WI38 (cell line): ENCODE data around the gene ST8SIA2.

Source experiments
- H3K4me3 ChIP-seq: 2 replicates; pipeline ENCODE4 v1.5.1; 2011; ENCODE audit warnings: low read depth, mild to moderate bottlenecking, control low read depth, low read length
- CTCF ChIP-seq: IDR thresholded peaks from 2 replicates; pipeline ENCODE4 v1.5.1; 2012; ENCODE audit warnings: low read depth, mild to moderate bottlenecking, control low read depth, low read length

The ST8SIA2 gene

DNA sequence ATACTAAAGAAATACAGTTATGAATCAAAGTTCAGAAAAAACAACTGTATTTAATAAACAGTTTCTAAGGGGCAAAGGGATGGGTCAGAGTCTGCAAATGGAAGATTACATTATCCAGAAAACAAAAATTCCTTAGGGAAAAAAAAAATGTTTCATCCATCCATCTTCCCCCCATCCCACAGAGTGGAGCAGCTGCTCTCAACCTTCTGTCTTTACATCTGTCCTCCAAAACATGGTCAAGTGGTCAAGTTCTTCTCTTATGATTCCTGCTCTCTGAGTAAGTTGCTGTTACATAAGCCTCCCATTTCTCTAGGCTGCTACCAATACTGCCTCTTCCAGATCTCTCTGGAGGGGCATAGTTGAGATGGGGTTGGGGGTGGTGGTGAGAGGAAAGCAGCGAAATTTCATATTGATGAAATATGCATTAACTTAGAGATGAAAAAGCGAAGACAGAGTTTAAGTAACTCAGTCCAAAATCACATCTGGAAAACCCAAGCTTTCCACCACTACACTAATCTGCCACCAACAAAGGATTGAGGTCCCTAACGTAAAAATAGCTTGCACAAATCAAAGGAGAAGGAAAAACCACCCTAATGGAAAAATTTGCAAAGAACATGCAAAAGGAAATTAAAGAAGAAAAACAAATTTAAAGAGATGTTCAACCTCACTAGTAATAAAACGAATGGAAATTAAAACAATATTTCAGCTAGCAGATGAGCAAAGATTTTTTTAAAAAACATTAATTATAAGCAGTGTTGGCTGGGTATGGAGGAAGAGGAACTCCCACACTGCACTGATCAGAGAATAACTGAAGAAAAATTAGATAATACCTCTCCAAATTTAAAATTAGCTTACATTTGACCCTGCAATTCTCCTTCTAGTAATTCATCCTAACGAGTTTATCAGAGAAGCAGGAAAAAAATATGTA, 109.5 kb downstream of the ST8SIA2 start:
- no peak overlapping the region for H3K4me3 ChIP-seq
- TF ChIP-seq CTCF = no peak

GRCh38 chr15:92503889-92504288, 110.2 kb downstream of the ST8SIA2 start:
- no peak overlapping the region for H3K4me3 ChIP-seq
- TF ChIP-seq CTCF = no peak

DNA sequence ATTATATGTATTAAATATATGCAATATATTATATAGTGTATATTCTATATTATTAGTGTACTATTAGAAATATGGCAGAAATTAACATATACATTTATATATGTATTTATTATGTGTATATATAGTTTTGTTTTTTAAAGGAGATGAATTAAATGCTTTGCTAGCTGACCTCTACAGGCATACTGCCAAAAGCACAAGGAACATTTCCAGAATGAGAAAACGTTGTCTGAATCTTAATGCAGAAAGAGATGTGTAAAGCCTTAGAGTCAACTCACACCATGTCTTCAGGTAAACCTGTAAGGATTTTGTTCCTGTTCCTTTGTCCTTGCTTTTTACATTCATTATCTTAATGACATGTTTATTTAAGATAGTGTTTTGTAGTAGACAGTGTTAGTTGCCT, 111.9 kb downstream of the ST8SIA2 start:
- TF ChIP-seq CTCF = no peak
- H3K4me3 ChIP-seq = no peak overlapping the region

GRCh38 chr15:92506506-92506905, 112.8 kb downstream of the ST8SIA2 start:
- no peak for TF ChIP-seq CTCF
- H3K4me3 ChIP-seq = no peak overlapping the region

DNA sequence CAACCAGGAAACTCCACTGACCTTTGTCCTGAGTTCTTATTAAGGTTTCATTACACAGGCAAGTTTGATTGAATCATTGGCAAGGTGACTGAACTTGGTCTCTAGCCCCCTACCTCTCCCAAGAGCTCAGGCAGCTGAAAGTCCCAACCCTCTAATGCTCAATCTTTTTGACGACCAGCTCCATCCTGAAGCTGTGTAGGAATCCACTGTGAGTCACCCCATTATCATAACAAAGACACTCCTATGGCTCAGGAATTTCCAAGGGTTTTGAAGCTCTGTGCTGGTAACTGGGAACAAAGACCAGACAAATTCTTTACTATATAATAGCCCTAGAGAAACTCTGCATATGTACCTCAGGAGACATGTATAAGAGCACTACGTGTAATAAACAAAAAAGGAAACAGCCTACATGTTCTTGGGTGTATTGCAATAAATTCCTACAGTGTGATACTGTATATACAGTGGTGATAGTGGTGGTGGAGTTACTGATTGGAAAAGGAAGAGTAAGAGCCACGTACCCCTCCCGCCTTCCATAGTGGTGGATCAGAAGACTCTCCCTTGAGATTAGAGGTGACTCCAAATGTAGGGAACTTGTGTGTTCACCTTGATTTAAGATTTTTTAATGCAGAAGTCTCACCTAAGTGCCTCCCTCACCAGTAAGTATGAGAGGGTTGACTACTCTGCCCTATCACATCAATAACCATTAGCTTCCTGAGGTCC, 116.6 kb downstream of the ST8SIA2 start:
- no peak overlapping the region for H3K4me3 ChIP-seq
- TF ChIP-seq CTCF = no peak
